Hepatocyte (in vitro differentiated cells): ENCODE data around the gene AGBL1.

Source experiments
- CTCF ChIP-seq: fragments of 200-600 bp; sonication (generic); IDR thresholded peaks from 2 replicates; pipeline ENCODE4 v1.5.1; 2016; ENCODE audit warnings: antibody characterized with exemption, mild to moderate bottlenecking; ENCODE audit not compliant: poor library complexity
- EZH2 ChIP-seq: fragments of 200-600 bp; sonication (generic); IDR thresholded peaks from 2 replicates; pipeline ENCODE4 v1.6.1; 2016; ENCODE audit warnings: antibody characterized with exemption, mild to moderate bottlenecking, borderline replicate concordance
- EZH2phosphoT487 ChIP-seq: fragments of 200-600 bp; sonication (generic); IDR thresholded peaks from one replicate; pipeline ENCODE4 v1.6.1; 2018; ENCODE audit warnings: antibody characterized with exemption, mild to moderate bottlenecking, low read depth, moderate library complexity; ENCODE audit not compliant: unreplicated experiment, severe bottlenecking

GRCh38 chr15:86620641-86621349 lies 541.1 kb downstream of the AGBL1 start:
- TF ChIP-seq CTCF: no peak
- TF ChIP-seq EZH2: no peak
- no peak for TF ChIP-seq EZH2phosphoT487
